K562 treated with DMSO at 1 percent for 24 hours (cell line): ENCODE measurements around the gene PLK3. TPM values are rescaled to one million over a fixed set of nuclear protein-coding genes. Genes with fewer than 3 reads are reported as not detected.

ENCODE experiments used
- total RNA-seq: library from RNA; unstranded; fragments of 300-600 nt; gene quantifications from 2 replicates; pipeline ENCODE4 v1.2.3, GENCODE V29; 2022; ENCODE audit warnings: low read depth; ENCODE audit not compliant: insufficient read depth

Gene PLK3
- 22.5 and 22.7 TPM in 2 replicates for total RNA-seq

GRCh38 chr1:44799770-44800584 is at the start of gene PLK3:
PLK3 (plus strand) TSS chr1:44800377; CDS start chr1:44800464, 87 bp downstream.

GRCh38 chr1:44775078-44775929 is 24.9 kb upstream of the PLK3 start, which contains the start of gene RPS8:
RPS8 (plus strand) TSS chr1:44775540; CDS start chr1:44775597, 57 bp downstream.

GRCh38 chr1:44788120-44788860 is 11.9 kb upstream of the PLK3 start, which contains the start of gene BEST4:
BEST4 (minus strand) TSS chr1:44788170; CDS start chr1:44787705, 465 bp downstream.

GRCh38 chr1:44806704-44807363 is 6.7 kb downstream of the PLK3 start, which contains the start of gene DYNLT4:
DYNLT4 (minus strand) TSS chr1:44807351; CDS start chr1:44806668, 683 bp downstream.

GRCh38 chr1:44808063-44808937 is 8.1 kb downstream of the PLK3 start, which contains the start of gene BTBD19:
BTBD19 (plus strand) TSS chr1:44808523; CDS start chr1:44808821, 298 bp downstream.

GRCh38 chr1:44842862-44843655 is 42.9 kb downstream of the PLK3 start, which contains the start of gene PTCH2:
PTCH2 (minus strand) TSS chr1:44843253; CDS start chr1:44842932, 321 bp downstream.

Other genes starting within 250 kb of the PLK3 start
- 13.9 and 14.1 TPM in 2 replicates for gene TMEM53, start 125.9 kb upstream of the PLK3 start, total RNA-seq
- not detected in 2 replicates for gene ARMH1, start 125.7 kb upstream of the PLK3 start, total RNA-seq
- gene RNU5D-1, start 69.2 kb upstream of the PLK3 start, total RNA-seq = not detected in 2 replicates
- gene KIF2C, start 60.5 kb upstream of the PLK3 start, total RNA-seq = 182 and 196 TPM in 2 replicates
- gene RPS8, start 24.8 kb upstream of the PLK3 start, total RNA-seq = 5,486 and 5,742 TPM in 2 replicates
- not detected in 2 replicates for gene BEST4, start 12.2 kb upstream of the PLK3 start, total RNA-seq
- 0.72 and 2.3 TPM in 2 replicates for gene DYNLT4, start 7.0 kb downstream of the PLK3 start, total RNA-seq
- 2.4 and 3.0 TPM in 2 replicates for gene BTBD19, start 8.1 kb downstream of the PLK3 start, total RNA-seq
- 0.68 and 1.1 TPM in 2 replicates for gene PTCH2, start 42.9 kb downstream of the PLK3 start, total RNA-seq
- gene EIF2B3, start 186.2 kb downstream of the PLK3 start, total RNA-seq = 58.8 and 67.1 TPM in 2 replicates
- 75.3 and 79.8 TPM in 2 replicates for gene HECTD3, start 210.9 kb downstream of the PLK3 start, total RNA-seq
- gene UROD, start 211.9 kb downstream of the PLK3 start, total RNA-seq = 480 and 503 TPM in 2 replicates